ENCODE data around the gene FAM167B. TPM values are rescaled to one million over a fixed set of nuclear protein-coding genes. Genes with fewer than 3 reads are reported as not detected.
"Not testable (repeated sequence)": the region's sequence is repeated elsewhere in the genome, so short reads cannot be mapped to it uniquely, and the experiment has no call there.

Gene FAM167B
- total RNA-seq, 4 donors from 2014 or later: 0.40 to 4.4 (median 2.2) TPM

DNA sequence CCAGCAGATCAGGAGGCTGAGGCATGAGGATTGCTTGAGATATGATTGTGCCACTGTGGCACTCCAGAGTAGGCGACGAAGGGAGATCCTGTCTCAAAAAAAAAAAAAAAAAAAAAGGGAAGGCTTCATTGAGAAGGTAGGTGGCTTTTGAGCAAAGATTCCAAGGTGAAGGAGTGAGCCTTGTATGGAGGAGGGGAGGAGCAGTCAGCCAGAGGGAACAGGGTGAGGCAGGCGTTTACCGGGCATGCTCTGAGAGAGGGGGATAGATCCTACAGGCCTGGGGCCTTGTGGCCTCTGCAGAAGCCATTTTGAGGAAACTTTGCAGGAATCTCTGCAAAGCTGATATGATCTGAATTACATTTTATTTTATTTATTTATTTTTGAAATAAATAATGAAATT lies 39.7 kb downstream of the FAM167B start:
- no peaks in the 10 kb centered on the region for H3K9me3 ChIP-seq
- TF ChIP-seq POLR2AphosphoS5 (IDR thresholded peaks at IDR 0.05) (no peak), EP300 (IDR thresholded peaks at IDR 0.05) (no peak)
- WGBS, 2 donors (ENCODE audit: low coverage in 1 of 2): 95 to 100% methylated on average over 2 to 4 of the region's 4 CpGs
- H3K36me3 ChIP-seq: no peaks in the 10 kb centered on the region
- no peak overlapping the region for H3K4me3 ChIP-seq
- peaks cover 0 to 7% (median 0%) of the 10 kb centered on the region in 3 donors for H3K4me1 ChIP-seq
- ATAC-seq: no peak
- no peaks in the 10 kb centered on the region for H3K27me3 ChIP-seq
- no peak overlapping the region for H3K27ac ChIP-seq

GRCh38 chr1:32289256-32289655 lies 42.2 kb downstream of the FAM167B start:
- 83 to 96% methylated on average over 5 of the region's 7 CpGs for WGBS, 2 donors (ENCODE audit: low coverage in 1 of 2)
- no peak overlapping the region for H3K27ac ChIP-seq
- no peaks in the 10 kb centered on the region for H3K27me3 ChIP-seq
- no peaks in the 10 kb centered on the region for H3K36me3 ChIP-seq
- no peak overlapping the region for H3K4me3 ChIP-seq
- no peak for ATAC-seq
- TF ChIP-seq CTCF (IDR thresholded peaks at IDR 0.05) (no peak), POLR2A (IDR thresholded peaks at IDR 0.05) (no peak), POLR2AphosphoS5 (IDR thresholded peaks at IDR 0.05) (no peak), EP300 (IDR thresholded peaks at IDR 0.05) (no peak)
- no peaks in the 10 kb centered on the region for H3K9me3 ChIP-seq
- H3K4me1 ChIP-seq: peaks cover 0 to 23% (median 0%) of the 10 kb centered on the region in 3 donors

DNA sequence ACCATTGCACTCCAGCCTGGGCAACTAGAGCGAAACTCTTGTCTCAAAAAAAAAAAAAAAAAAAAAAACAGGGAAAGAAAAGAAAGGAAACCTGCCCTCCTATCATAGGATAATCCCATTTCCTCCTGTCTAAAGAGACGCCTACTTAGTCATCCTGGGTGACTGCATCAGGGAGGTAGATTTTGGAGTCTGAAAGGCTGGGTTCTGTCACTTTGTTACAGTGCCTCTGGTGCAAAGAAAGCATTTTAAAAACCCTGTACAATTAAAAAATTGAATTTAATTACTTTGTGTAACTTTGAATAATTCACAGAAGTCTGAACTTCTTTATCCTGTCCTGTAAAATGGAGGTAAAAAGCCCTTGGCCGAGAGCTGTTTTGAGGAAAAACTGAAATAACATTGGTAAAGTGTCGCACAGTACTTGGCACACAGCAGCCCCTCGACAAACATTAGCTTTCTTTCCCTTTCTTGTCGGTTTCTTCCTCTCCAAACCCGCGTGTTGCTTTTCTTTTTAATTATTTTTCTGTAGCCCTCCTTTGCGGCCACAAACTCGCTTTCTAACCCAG lies 44.2 kb downstream of the FAM167B start:
- Histone ChIP-seq H3K4me1 (peaks cover 0 to 23% (median 0%) of the 10 kb centered on the region in 3 donors), H3K27me3 (no peaks in the 10 kb centered on the region), H3K36me3 (no peaks in the 10 kb centered on the region), H3K4me3 (peak overlapping the region; percentile 79 to 82), H3K27ac (peak overlapping the region; percentile 60 to 89 (median 86)), H3K9me3 (no peaks in the 10 kb centered on the region)
- 56 to 58% methylated on average over 9 to 10 of the region's 10 CpGs for WGBS, 2 donors (ENCODE audit: low coverage in 1 of 2)
- no peak for ATAC-seq
- TF ChIP-seq POLR2AphosphoS5 (IDR thresholded peaks at IDR 0.05): no peak
- TF ChIP-seq EP300 (IDR thresholded peaks at IDR 0.05): no peak
- no peak for TF ChIP-seq CTCF (IDR thresholded peaks at IDR 0.05)
- no peak for TF ChIP-seq POLR2A (IDR thresholded peaks at IDR 0.05)

DNA sequence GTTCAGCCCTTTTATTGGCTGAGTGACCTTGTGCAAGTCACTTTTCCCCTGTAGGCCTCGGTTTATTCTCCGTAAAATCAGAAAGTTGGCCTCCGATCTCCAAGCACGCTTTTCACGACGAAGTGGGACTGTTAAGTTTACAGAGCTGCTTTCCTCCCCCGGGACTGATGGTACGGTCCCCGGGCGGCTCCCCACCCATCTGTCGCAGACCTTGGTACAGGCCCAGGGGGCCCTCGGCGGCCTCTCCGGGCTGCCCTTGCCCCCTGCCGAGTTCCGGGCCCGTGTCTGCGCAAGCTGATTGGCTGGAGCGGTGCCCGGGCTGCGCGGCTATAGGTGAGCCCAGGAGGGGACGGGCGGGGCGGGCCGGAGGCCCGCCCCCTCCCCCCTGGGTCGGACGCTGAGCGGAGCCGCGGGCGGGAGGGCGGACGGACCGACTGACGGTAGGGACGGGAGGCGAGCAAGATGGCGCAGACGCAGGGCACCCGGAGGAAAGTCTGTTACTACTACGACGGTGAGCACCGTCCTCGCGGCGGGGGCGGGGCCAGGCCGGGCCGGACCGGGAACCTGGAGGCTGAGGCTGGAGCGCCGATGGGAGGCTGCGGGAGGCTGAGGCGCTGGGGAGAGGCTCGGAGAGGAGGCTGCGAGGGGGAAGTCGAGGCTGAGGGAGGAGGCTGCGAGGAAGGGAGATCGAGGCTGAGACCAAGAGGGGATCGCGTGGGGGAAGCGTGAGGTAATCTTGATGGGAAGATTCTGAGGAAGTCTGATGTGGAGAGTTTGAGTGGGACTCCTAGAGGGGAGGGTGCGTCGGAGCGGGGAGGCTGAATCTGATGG lies 44.9 kb downstream of the FAM167B start, which contains the start of gene HDAC1:
HDAC1 (plus strand) TSS at position 376 of the 831 bp plus-strand sequence; CDS start at position 463, 87 bp downstream.
- Histone ChIP-seq H3K9me3 (no peaks in the 10 kb centered on the region), H3K36me3 (no peaks in the 10 kb centered on the region), H3K27me3 (no peaks in the 10 kb centered on the region), H3K4me1 (peaks cover 0 to 23% (median 0%) of the 10 kb centered on the region in 3 donors), H3K27ac (peak within 1 kb of the TSS; percentile 60 to 89 (median 86)), H3K4me3 (peak within 1 kb of the TSS; percentile 79 to 82)
- peak; percentile 97 for ATAC-seq
- 0% methylated on average over 9 to 33 of the region's 67 CpGs for WGBS, 2 donors (ENCODE audit: low coverage in 1 of 2)
- TF ChIP-seq POLR2AphosphoS5 (IDR thresholded peaks at IDR 0.05) (peak; percentile 54), EP300 (IDR thresholded peaks at IDR 0.05) (no peak), CTCF (IDR thresholded peaks at IDR 0.05) (peak in 1 of 4 experiments; percentile 18), POLR2A (IDR thresholded peaks at IDR 0.05) (peak; percentile 42 to 51)

DNA sequence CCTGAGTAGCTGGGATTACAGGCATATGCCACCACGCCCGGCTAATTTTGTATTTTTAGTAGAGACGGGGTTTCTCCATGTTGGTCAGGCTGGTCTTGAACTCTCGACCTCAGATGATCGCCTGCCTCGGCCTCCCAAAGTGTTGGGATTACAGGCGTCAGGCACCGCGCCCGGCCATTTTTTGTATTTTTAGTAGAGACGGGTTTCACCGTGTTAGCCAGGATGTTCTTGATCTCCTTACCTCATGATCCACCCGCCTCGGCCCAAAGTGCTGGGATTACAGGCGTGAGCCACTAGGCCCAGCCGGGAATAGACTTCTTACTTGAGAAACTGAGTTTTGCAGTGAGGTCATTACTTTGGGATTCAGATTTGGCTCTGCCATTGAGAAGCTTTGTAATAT lies 51.2 kb downstream of the FAM167B start:
- not testable (repeated sequence) for H3K4me1 ChIP-seq, H3K27ac ChIP-seq, H3K27me3 ChIP-seq, ATAC-seq, H3K4me3 ChIP-seq, H3K9me3 ChIP-seq
- peaks cover 0 to 17% of the 10 kb centered on the region in 2 donors for H3K36me3 ChIP-seq
- WGBS, 2 donors (ENCODE audit: low coverage in 1 of 2): 90 to 92% methylated on average over 2 to 16 of the region's 16 CpGs

Small RNA genes lying within 50 kb of the gene (small RNA-seq; reads per million reads assigned to genes)
- gene RF00017: 0 reads per million in 4 donors
- 0 reads per million in 4 donors for gene RF00019

Other genes with a start within 250 kb of the FAM167B start
- 10 to 100 TPM; 59.1 to 89.3 (median 64.8) TPM for gene KHDRBS1, start 233.4 kb upstream of the FAM167B start, total RNA-seq
- gene TMEM39B, start 174.3 kb upstream of the FAM167B start, total RNA-seq: 1 to 10 TPM; 1.7 to 5.4 (median 2.9) TPM
- gene KPNA6, start 139.2 kb upstream of the FAM167B start, total RNA-seq: 10 to 100 TPM; 52.9 to 70.4 (median 57.6) TPM
- gene TXLNA, start 67.5 kb upstream of the FAM167B start, total RNA-seq: 10 to 100 TPM; 44.7 to 86.6 (median 67.3) TPM
- 1 to 10 TPM; 2.7 to 8.0 (median 5.6) TPM for gene CCDC28B, start 46.6 kb upstream of the FAM167B start, total RNA-seq
- gene IQCC, start 41.6 kb upstream of the FAM167B start, total RNA-seq: 1 to 10 TPM in 2 of 4 donors, under 1 TPM in 2; 0.69 to 1.9 (median 1.3) TPM
- gene DCDC2B, start 38.1 kb upstream of the FAM167B start, total RNA-seq: not detected
- 10 to 100 TPM in 2 of 4 donors, 1 to 10 TPM in 2; 3.5 to 17.9 (median 9.9) TPM for gene TMEM234, start 24.9 kb upstream of the FAM167B start, total RNA-seq
- gene EIF3I, start 24.8 kb upstream of the FAM167B start, total RNA-seq: 100 to 1,000 TPM; 123 to 224 (median 171) TPM
- 1 to 10 TPM in 2 of 4 donors, under 1 TPM in 2; 0.47 to 3.5 (median 1.2) TPM for gene LCK, start 4.0 kb downstream of the FAM167B start, total RNA-seq
- 10 to 100 TPM; 49.5 to 60.5 (median 59.5) TPM for gene HDAC1, start 44.9 kb downstream of the FAM167B start, total RNA-seq
- 1 to 10 TPM; 4.0 to 9.0 (median 7.4) TPM for gene MARCKSL1, start 89.0 kb downstream of the FAM167B start, total RNA-seq
- gene FAM229A, start 115.3 kb downstream of the FAM167B start, total RNA-seq: 1 to 10 TPM in 3 of 4 donors, under 1 TPM in 1; 0.74 to 7.6 (median 4.9) TPM
- 1 to 10 TPM in 1 of 4 donors, not detected in 3; 3.6 TPM for gene TSSK3, start 115.3 kb downstream of the FAM167B start, total RNA-seq
- 10 to 100 TPM; 56.5 to 74.2 (median 70.0) TPM for gene BSDC1, start 147.2 kb downstream of the FAM167B start, total RNA-seq
- gene ZBTB8B, start 217.8 kb downstream of the FAM167B start, total RNA-seq: under 1 TPM in 2 of 4 donors, not detected in 2; under 0.01 to 0.16 TPM

Measured in gastroesophageal sphincter (tissue), 4 donors.